IMR-90 (cell line): Measurements from ENCODE around the gene ADGRL1.

Source experiments
- MXI1 ChIP-seq: IDR thresholded peaks from 2 replicates; pipeline ENCODE4 v1.6.1; 2012; ENCODE audit warnings: low read depth, mild to moderate bottlenecking, low read length, moderate library complexity, borderline replicate concordance
- POLR2A ChIP-seq: IDR thresholded peaks from 2 replicates; pipeline ENCODE4 v1.6.1; 2012; ENCODE audit warnings: mild to moderate bottlenecking, low read depth, low read length
- RFX5 ChIP-seq: IDR thresholded peaks from 2 replicates; pipeline ENCODE4 v1.8.0; 2012; ENCODE audit warnings: low read depth, mild to moderate bottlenecking, low read length, moderate library complexity
- SMC3 ChIP-seq: fragments of 150-350 bp; IDR thresholded peaks from 2 replicates; pipeline ENCODE4 v1.6.1; 2016; ENCODE audit warnings: low read depth, mild to moderate bottlenecking, antibody characterized with exemption, low read length, moderate library complexity
- TF ChIP-seq, protein P1 (sequence below): conservative IDR thresholded peaks from 2 replicates; pipeline ENCODE4 v1.5.1; 2012; ENCODE audit warnings: mild to moderate bottlenecking, low read depth, low read length, improper control_type of control experiment
- TF ChIP-seq, protein P2 (sequence below): fragments of 150-350 bp; IDR thresholded peaks from 2 replicates; pipeline ENCODE4 v1.6.1; 2017; ENCODE audit warnings: mild to moderate bottlenecking, antibody characterized with exemption, low read length, low read depth
- TF ChIP-seq, protein P3 (sequence below): fragments of 150-350 bp; IDR thresholded peaks from 2 replicates; pipeline ENCODE4 v1.6.1; 2016; ENCODE audit warnings: low read depth, mild to moderate bottlenecking, low read length, moderate library complexity, borderline replicate concordance

DNA sequence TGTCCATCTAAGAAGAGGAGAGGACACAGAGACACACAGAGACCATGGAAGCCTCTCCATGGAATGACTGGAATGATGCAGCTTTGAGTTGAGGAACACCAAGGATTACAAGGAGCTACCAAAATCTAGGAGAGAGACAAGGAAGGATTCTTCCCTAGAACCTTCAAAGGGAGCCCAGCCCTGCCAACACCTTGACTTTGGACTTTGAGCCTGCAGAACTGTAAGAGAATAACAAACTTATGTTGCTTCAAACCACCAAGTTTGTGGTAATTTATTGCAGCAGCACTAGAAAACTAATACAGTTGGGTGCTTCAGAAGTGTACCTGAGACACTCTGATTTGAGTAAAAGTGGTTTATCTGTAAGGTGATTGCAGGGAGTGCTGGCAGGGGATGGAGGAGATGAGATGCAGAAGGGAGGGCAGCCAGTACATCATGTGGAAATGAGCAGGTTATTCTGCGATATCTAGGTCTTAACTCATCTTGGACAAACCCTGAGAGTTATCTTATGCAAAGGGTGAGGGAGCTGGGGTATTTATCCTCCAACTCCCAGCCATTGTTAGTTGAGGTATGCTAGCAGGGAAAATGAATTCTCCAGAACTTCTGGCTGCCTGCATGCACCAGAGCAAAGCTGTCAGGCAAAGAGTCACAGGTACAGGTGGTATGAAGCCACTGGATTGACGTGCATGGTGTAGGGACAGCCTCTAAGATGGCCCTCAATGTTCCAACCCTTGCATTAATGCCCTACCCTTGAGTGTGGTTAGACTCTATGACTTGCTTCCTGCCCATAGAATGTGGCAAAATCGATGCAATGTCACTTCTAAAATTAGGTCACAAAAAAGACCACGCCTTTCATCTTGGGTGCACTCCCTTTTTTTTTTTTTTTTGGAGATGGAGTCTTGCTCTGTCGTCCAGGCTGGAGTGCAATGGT is 31.3 kb upstream of the ADGRL1 start:
- no peak for TF ChIP-seq POLR2A
- TF ChIP-seq, protein P1, sequence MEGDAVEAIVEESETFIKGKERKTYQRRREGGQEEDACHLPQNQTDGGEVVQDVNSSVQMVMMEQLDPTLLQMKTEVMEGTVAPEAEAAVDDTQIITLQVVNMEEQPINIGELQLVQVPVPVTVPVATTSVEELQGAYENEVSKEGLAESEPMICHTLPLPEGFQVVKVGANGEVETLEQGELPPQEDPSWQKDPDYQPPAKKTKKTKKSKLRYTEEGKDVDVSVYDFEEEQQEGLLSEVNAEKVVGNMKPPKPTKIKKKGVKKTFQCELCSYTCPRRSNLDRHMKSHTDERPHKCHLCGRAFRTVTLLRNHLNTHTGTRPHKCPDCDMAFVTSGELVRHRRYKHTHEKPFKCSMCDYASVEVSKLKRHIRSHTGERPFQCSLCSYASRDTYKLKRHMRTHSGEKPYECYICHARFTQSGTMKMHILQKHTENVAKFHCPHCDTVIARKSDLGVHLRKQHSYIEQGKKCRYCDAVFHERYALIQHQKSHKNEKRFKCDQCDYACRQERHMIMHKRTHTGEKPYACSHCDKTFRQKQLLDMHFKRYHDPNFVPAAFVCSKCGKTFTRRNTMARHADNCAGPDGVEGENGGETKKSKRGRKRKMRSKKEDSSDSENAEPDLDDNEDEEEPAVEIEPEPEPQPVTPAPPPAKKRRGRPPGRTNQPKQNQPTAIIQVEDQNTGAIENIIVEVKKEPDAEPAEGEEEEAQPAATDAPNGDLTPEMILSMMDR, result no peak
- no peak for TF ChIP-seq SMC3
- TF ChIP-seq, protein P2, sequence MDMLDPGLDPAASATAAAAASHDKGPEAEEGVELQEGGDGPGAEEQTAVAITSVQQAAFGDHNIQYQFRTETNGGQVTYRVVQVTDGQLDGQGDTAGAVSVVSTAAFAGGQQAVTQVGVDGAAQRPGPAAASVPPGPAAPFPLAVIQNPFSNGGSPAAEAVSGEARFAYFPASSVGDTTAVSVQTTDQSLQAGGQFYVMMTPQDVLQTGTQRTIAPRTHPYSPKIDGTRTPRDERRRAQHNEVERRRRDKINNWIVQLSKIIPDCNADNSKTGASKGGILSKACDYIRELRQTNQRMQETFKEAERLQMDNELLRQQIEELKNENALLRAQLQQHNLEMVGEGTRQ, result no peak
- no peak for TF ChIP-seq MXI1
- TF ChIP-seq, protein P3, sequence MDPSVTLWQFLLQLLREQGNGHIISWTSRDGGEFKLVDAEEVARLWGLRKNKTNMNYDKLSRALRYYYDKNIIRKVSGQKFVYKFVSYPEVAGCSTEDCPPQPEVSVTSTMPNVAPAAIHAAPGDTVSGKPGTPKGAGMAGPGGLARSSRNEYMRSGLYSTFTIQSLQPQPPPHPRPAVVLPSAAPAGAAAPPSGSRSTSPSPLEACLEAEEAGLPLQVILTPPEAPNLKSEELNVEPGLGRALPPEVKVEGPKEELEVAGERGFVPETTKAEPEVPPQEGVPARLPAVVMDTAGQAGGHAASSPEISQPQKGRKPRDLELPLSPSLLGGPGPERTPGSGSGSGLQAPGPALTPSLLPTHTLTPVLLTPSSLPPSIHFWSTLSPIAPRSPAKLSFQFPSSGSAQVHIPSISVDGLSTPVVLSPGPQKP, result no peak
- no peak for TF ChIP-seq RFX5
